DMS53 treated with DMSO at 0.1 percent for 48 hours (cell line): ENCODE measurements around the gene CEMIP.

Experiments
- DNase-seq: peaks from one replicate; lab custom pipeline; 2025; ENCODE audit not compliant: unreplicated experiment; lab: John Stamatoyannopoulos, UW

The CEMIP gene

DNA sequence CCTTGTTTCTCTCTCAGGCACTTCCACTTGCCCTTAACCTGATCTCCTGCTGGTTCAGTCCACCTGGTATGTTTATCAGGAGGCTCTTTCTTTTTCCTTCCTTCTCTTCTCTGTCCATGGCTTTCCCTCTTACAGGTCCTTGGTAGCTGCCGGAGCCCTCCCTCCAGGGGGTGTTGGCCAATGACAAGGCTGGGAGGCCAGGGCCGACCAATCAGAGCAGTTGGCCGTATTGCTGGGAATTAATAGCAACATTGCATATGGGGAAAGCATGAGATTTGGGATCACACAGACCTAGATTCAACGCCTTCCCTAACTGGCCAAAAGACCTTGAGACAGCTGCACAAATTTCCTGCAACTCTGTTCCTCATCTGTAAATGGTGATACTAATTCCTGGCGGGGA lies 62.4 kb downstream of the CEMIP start:
- no peak for DNase-seq

DNA sequence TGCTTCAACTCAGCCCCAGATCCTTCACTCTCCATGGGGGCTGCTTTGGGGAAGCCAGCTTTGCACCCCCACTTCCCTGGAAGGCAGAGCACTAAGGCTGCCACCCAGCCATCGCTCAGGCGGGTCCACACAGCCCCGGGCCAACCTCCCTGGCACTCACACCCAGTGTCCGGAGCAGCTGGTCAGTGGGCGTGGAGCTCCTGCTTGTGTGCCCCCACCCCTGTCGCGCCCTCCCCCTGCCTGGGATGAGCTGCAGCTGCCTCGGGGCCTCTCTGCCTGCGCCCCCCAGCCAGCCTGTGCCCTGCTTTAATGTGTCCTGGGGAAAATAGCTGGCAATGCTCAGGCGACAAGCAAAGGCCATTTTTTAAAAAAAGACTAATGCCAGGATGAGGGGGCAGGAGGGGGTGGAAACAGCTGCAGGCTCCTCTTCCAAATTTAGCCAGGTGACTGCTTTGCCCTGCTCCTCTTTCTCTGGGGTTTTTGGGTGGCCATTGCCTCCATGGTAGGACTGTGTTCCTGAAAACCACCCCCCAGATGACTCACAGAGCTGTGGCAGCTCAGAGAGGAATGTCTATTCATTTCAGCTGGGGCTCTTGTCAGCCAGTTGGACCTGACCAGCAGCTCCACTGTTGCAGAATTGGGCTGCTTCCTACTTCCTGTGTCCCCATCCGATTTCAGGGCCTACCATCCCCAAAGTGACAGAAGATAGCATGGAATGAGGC lies 65.0 kb downstream of the CEMIP start:
- DNase-seq, result no peak

DNA sequence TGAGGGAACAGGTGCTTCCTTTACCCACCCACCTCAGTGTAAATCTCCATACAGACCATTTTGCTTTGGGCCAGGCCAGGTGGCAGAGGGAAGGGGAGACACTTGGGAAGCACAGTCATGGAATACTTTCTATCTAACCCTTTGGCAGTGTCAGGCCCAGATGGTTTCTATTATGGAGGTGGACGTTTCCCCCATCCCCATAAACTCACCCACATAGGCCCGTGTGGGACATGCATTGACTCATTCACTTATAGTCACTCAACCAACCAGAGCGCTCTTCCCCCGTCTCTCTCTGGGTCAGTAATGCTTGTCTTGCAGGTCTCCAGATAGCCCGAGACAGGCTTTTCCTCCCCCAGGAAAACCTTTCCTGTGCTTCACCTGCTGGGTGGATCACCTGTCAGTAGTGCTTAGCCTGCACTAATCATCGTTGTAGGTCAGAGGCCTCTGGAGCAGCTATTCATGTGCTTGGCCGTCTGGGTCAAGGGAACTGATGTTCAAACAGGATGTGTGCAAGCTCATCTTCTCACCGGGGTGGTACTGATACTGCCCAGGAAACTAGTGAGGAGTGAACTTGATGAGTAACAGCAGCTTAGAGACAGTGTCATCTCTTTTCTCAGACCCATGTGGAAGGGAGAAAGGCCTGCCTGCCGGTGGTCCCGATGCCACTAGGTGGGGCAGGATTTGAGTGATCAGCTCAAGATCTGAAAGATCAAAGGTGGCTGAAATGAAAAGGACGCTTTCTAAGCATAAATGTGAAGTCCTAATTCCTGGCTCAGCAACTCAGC lies 67.1 kb downstream of the CEMIP start:
- DNase-seq, result peak; percentile 21

DNA sequence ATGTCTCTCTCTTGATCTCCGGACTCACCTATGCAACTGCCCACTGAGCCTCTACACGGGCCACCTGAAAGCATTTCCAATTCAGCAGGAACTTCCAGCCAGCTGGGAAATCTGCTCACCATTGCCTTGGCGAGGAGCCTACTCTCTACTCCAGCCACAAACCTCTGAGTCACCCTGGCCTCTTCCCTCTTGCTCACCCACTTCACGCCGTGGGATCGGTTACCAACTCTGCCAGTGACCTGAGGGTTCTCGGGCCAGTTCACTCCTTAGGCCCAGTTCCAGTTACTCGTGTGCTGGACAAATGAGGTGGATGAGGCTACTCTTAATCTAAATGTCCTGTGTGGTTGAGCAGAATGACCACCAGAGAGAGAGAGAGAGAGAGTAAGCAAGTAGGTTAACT lies 70.1 kb downstream of the CEMIP start:
- peak; percentile 60 for DNase-seq

GRCh38 chr15:80850941-80851451 lies 71.8 kb downstream of the CEMIP start:
- no peak for DNase-seq

GRCh38 chr15:80852676-80853075 lies 73.5 kb downstream of the CEMIP start:
- DNase-seq, result peak; percentile 19

DNA sequence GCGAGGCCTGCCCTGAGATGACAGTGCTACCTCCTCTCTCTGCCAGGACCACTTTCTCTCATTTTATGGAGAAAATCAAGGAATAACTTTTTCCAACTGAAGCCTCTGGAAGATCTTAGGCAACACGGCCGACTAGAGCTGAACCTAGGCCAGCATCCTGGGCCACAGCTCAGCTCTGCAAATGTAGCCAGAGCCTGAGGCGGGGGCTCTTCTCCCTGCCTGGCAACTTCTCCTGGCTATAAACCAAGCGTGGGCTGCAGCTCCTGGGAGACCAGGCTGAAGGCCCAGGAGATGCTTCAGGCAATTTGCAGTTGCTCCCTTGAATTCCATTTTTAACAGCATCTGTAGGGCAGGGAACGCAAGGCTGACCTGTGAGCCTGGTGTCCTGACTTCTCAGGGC lies 74.9 kb downstream of the CEMIP start:
- no peak for DNase-seq

DNA sequence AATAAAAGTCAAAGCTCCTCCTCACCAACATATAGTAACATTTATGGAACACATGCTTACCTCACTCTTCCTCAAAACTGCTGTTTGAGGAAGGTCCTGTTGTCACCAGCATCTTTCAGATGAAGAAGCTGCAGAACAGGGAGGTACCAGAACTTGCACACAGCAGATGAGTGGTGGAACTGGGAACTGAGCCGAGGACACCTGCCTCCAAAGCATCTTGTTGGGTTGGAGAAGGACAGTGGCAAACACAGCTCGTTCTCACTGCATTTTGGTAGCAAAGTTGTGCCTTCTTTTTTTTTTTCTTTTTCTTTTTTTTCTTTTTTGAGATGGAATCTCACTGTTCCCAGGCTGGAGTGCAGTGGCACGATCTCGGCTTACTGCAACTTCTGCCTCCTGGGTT lies 76.0 kb downstream of the CEMIP start:
- no peak for DNase-seq

GRCh38 chr15:80856400-80856799 lies 77.2 kb downstream of the CEMIP start:
- DNase-seq, result no peak

GRCh38 chr15:80856809-80857377 lies 77.7 kb downstream of the CEMIP start:
- peak; percentile 77 for DNase-seq

GRCh38 chr15:80861731-80862170 lies 82.6 kb downstream of the CEMIP start:
- no peak for DNase-seq

- DNase-seq, result no peak
These were observed 85.5 kb downstream of the CEMIP start for GRCh38 chr15:80864666-80865065.

DNA sequence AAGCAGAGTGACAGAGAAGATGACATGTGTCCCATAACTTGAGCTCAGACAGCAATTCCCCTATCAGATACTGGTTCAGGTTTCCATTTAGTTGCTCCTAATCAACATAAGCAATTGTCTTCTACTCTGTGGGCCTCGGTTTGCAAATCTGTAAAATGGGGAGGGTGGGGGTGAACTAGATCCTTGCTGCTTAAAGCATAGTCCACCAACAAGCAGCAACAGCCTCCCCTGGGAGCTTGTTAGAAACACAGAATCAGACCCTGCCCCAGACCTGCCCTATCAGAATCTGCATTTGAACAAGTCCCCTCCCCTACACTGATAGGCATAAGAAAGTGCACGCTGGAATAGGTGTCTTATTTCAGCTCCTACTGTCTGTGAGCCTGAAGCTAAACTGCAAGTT lies 87.8 kb downstream of the CEMIP start:
- no peak for DNase-seq

GRCh38 chr15:80870366-80870765 lies 91.2 kb downstream of the CEMIP start:
- DNase-seq, result no peak

- DNase-seq, result no peak
These were observed 91.7 kb downstream of the CEMIP start for GRCh38 chr15:80870893-80871292.

DNA sequence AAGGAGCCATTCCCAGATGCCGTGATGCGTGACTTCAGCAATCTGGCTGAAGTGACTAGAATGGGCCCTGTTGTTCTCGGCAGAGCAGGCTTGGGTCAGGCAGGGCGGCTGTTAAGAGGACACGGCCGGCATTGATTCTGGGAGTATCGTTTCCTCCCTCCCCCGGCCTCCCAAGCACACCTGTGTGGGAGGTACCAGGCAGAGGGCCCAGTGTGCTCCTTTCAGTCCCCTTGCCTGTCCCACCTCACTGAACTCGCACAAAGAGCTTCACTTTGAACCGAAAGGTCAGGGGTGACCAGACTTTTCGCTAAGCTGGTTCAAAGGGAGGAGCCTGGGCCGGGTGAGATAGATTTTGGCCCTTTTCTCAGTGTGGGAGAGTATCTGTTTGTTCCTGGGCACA lies 92.7 kb downstream of the CEMIP start:
- no peak for DNase-seq

DNA sequence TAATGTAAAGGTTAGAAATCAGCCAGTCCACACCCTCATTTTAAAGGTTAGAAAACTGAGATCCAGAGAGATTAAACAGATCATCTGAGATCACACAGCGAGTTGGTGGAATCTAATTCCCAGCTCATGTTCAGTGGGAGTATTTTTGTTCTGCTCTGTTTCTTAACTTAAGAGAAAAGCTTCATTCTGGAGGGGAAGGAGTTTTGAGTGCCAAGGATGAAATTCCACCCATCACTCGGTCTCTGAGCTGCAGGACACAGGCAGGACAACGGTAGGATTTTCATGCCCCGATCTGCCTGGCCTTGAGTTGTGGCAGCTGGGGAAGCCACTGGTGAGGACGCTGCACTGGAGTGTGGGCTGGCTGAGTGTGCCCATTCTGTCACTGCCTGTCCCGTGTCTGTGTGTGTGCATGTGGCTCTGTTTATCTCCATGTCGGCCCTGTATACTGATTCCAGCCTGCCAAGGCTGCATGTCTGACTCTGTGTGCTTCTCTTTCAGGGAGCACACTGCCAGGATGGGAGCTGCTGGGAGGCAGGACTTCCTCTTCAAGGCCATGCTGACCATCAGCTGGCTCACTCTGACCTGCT lies 94.3 kb downstream of the CEMIP start:
- DNase-seq, result no peak

- no peak for DNase-seq
These were observed 96.6 kb downstream of the CEMIP start for GRCh38 chr15:80875568-80876347.

DNA sequence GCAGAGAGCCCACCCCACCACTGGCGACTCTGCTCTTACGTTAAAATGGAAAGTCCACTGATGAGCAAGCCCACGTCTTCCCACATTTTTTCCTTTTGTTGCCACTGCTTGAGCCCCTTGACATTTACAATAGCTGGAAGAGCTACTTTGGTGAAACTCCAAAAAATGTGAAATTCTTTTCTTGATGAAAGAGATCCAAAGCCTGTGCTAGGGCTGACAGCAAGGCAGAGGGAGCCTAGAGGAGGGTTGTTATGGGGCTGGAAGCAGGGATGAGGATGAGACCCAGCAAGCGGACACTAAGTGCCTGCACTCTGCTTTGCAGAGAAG lies 97.1 kb downstream of the CEMIP start:
- no peak for DNase-seq

- DNase-seq, result no peak
These were observed 99.2 kb downstream of the CEMIP start for GRCh38 chr15:80878242-80878866.

DNA sequence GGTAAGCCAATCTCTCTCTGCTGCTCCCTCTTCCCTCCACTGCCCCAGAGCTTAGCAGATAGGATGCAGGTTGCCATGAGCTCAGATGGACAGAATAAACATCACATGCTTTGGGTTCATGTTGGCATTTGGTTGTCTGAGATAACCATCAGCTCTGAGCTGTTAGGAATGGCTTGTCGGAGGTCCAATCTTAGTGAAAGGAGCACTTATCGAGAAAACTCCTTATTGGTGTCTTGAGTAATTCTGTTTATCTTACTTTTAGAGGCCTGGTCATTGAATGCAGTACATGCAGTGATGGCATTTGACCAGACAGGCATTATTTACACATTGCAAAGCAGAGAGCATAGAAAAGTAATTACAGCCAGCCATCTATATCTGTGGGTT lies 99.7 kb downstream of the CEMIP start:
- DNase-seq, result no peak
